ENCODE data around the gene VWF.

VWF gene

GRCh38 chr12:5988659-5989116 is 135.8 kb downstream of the VWF start:
- no peak overlapping the region for H3K4me3 ChIP-seq (ENCODE audit: low read depth, low read length)

GRCh38 chr12:5988088-5988487 is 136.4 kb downstream of the VWF start:
- H3K4me3 ChIP-seq (ENCODE audit: low read depth, low read length) = no peak overlapping the region

- no peak overlapping the region for H3K4me3 ChIP-seq (ENCODE audit: low read depth, low read length)
Observed at GRCh38 chr12:5987573-5987972, 136.9 kb downstream of the VWF start.

GRCh38 chr12:5985471-5985870 is 139.0 kb downstream of the VWF start:
- H3K4me3 ChIP-seq (ENCODE audit: low read depth, low read length) = no peak overlapping the region

GRCh38 chr12:5984873-5985272 is 139.6 kb downstream of the VWF start:
- H3K4me3 ChIP-seq (ENCODE audit: low read depth, low read length) = no peak overlapping the region

- H3K4me3 ChIP-seq (ENCODE audit: low read depth, low read length) = no peak overlapping the region
Observed at GRCh38 chr12:5982106-5982505, 142.4 kb downstream of the VWF start.

- no peak overlapping the region for H3K4me3 ChIP-seq (ENCODE audit: low read depth, low read length)
Observed at GRCh38 chr12:5977556-5977955, 146.9 kb downstream of the VWF start.

GRCh38 chr12:5976711-5977110 is 147.8 kb downstream of the VWF start:
- H3K4me3 ChIP-seq (ENCODE audit: low read depth, low read length) = no peak overlapping the region

- no peak overlapping the region for H3K4me3 ChIP-seq (ENCODE audit: low read depth, low read length)
Observed at GRCh38 chr12:5976196-5976595, 148.3 kb downstream of the VWF start.

- H3K4me3 ChIP-seq (ENCODE audit: low read depth, low read length) = no peak overlapping the region
Observed at GRCh38 chr12:5973461-5974115, 150.9 kb downstream of the VWF start.

GRCh38 chr12:5972387-5972786 is 152.1 kb downstream of the VWF start:
- no peak overlapping the region for H3K4me3 ChIP-seq (ENCODE audit: low read depth, low read length)

- H3K4me3 ChIP-seq (ENCODE audit: low read depth, low read length) = no peak overlapping the region
Observed at GRCh38 chr12:5971194-5971850, 153.1 kb downstream of the VWF start.

- H3K4me3 ChIP-seq (ENCODE audit: low read depth, low read length) = no peak overlapping the region
Observed at GRCh38 chr12:5969974-5970690, 154.3 kb downstream of the VWF start.

- H3K4me3 ChIP-seq (ENCODE audit: low read depth, low read length) = no peak overlapping the region
Observed at GRCh38 chr12:5969156-5969973, 155.1 kb downstream of the VWF start.

- no peak overlapping the region for H3K4me3 ChIP-seq (ENCODE audit: low read depth, low read length)
Observed at GRCh38 chr12:5967645-5968415, 156.6 kb downstream of the VWF start.

- no peak overlapping the region for H3K4me3 ChIP-seq (ENCODE audit: low read depth, low read length)
Observed at GRCh38 chr12:5966486-5967095, 157.9 kb downstream of the VWF start.

- no peak overlapping the region for H3K4me3 ChIP-seq (ENCODE audit: low read depth, low read length)
Observed at GRCh38 chr12:5965950-5966383, 158.5 kb downstream of the VWF start.

GRCh38 chr12:5964913-5965900 is 159.3 kb downstream of the VWF start:
- no peak overlapping the region for H3K4me3 ChIP-seq (ENCODE audit: low read depth, low read length)

GRCh38 chr12:5963515-5963914 is 161.0 kb downstream of the VWF start:
- no peak overlapping the region for H3K4me3 ChIP-seq (ENCODE audit: low read depth, low read length)
